ENCODE measurements around the gene SCGB3A2.

DNA sequence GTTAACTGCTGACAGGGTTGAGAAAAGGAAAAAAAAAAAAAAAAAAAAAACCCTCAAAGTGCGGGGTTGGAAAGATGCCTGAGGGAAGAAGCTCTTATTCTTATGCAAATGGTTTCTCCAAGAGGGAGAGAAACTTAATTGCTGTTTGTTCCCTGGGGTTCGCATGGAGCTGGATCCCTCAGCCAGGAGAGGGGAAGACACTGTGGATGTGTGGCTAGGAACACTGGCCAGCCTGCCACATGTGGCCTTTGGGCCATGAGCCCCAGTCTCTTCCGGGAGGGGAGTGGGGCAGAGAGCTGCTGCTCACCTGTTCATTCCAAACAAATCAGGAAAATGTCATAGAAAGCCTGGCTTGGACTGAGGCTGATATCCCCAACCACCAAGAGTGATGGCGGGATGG lies 9.4 kb upstream of the SCGB3A2 start:
- TF ChIP-seq, protein P1, sequence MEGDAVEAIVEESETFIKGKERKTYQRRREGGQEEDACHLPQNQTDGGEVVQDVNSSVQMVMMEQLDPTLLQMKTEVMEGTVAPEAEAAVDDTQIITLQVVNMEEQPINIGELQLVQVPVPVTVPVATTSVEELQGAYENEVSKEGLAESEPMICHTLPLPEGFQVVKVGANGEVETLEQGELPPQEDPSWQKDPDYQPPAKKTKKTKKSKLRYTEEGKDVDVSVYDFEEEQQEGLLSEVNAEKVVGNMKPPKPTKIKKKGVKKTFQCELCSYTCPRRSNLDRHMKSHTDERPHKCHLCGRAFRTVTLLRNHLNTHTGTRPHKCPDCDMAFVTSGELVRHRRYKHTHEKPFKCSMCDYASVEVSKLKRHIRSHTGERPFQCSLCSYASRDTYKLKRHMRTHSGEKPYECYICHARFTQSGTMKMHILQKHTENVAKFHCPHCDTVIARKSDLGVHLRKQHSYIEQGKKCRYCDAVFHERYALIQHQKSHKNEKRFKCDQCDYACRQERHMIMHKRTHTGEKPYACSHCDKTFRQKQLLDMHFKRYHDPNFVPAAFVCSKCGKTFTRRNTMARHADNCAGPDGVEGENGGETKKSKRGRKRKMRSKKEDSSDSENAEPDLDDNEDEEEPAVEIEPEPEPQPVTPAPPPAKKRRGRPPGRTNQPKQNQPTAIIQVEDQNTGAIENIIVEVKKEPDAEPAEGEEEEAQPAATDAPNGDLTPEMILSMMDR (IDR thresholded peaks at IDR 0.05) = no peak
- no peak for TF ChIP-seq POLR2A (IDR thresholded peaks at IDR 0.05)
